Adipose tissue (tissue), 3 donors: Measurements from ENCODE around the gene PSAT1. TPM values are rescaled to one million over a fixed set of nuclear protein-coding genes. Genes with fewer than 3 reads are reported as not detected.

ENCODE experiments used
- H3K27ac ChIP-seq: one replicate; pipeline ENCODE4 v1.5.1; 2013; ENCODE audit warnings: low read depth, low read length
- WGBS, 3 donors: extraction: QIAGEN DNeasy Blood & Tissue Kit; methylation state at CpG; one replicate each; pipeline ENCODE4 v1.1.7; 2013; 5-methylcytosine and 5-hydroxymethylcytosine counted together
- polyA plus RNA-seq, 3 donors: library from polyadenylated mRNA; stranded (reverse); fragments of 200-250 nt; gene quantifications; one replicate each; pipeline ENCODE4 v1.2.3, GENCODE V29; 2013
- donor health status: healthy with polysubstance abuse.
- donor health status: Bipolar disorder and iron deficiency.
- donor health status: healthy.

Gene PSAT1
- polyA plus RNA-seq, 3 donors = 2.6 to 27.6 (median 6.9) TPM

- no peak overlapping the region for H3K27ac ChIP-seq
- 77 to 93% (median 85%) methylated on average over 6 of the region's 6 CpGs for WGBS, 3 donors
These were observed 12.1 kb downstream of the PSAT1 start for GRCh38 chr9:78309066-78309465.

DNA sequence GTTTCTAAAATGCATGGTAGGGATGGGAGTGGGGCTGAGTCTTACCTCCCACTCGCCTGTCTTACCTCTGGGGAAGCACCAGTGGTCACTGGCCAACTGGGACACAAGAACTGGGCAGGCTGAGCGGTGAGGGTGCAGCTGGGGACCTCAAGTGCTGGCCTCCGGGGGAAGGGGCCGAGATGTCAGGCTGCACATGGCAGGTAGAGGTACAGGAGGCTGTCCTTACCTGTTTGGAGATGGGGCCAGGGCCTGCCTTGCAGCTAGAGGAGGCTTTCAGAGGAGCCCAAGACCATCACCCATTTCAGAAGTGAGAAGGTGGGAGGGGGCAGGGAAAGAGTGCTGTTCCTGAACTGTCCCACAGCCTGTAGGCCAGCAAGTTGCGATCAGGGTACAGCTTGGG is 14.2 kb downstream of the PSAT1 start:
- WGBS, 3 donors = 87 to 94% (median 93%) methylated on average over 5 of the region's 5 CpGs
- no peak overlapping the region for H3K27ac ChIP-seq

- 51 to 92% (median 69%) methylated on average over 9 of the region's 9 CpGs for WGBS, 3 donors
- H3K27ac ChIP-seq = no peak overlapping the region
These were observed 15.1 kb downstream of the PSAT1 start for GRCh38 chr9:78311886-78312524.

DNA sequence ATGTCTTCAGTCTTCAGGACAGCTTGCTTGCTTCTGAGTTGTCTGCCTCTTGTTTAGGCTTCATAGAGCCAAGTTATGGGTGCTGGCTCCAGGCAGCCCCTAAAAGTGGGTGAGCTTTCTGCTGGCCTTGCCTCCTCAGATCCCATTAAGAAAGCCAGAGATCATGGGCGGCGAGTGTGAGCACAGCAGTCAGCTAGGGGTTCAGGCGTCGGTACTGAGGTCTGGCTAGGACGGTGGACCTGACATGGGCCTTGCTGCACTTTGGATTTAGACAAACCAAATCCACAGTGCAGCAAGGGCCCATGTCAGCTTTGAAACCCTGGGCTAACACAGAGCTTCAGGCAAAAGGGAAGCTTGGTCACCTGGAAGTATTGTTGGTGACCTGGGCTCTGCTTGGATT is 17.6 kb downstream of the PSAT1 start:
- no peak overlapping the region for H3K27ac ChIP-seq
- 83 to 94% (median 93%) methylated on average over 5 of the region's 5 CpGs for WGBS, 3 donors

- WGBS, 3 donors = 32 to 45% (median 45%) methylated on average over 8 of the region's 8 CpGs
- no peak overlapping the region for H3K27ac ChIP-seq
These were observed 18.3 kb downstream of the PSAT1 start for GRCh38 chr9:78314953-78315870.

DNA sequence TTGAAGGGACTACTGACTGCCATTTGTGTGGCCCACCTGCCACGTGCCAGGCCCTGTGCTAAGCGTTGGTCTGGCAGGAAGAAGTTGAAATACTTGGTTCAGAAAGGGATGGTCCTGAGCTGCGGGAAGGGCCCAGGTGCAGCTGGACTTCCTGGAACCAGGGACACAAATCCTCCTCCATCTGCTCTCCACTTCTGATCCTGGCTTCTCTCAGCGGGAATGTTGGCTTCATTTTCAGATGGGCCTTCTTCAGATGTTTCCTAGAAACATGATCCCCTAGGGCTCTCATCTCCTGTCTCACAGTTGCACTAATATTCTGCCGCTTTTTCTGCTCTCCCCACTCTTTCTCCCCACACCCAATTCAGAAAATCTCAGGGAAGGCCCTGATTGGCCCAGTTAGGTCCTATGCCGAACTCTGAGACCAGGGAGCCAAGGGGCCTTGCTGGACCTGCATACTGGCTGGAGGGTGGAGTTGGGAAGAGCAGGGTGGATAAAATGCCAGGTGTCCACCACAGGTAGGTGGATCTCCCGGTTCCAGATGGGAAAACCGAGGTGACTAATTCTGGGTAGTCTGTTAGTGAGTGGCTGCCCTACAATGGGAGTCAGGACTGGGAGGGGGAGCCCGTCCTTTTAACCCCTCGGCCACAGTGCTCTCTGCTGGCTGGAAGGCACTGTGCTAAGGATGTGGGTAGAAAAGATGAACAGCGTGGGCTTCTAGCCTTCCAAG is 19.4 kb downstream of the PSAT1 start:
- WGBS, 3 donors = 76 to 91% (median 89%) methylated on average over 11 of the region's 11 CpGs
- no peak overlapping the region for H3K27ac ChIP-seq

GRCh38 chr9:78319197-78320029 is 22.5 kb downstream of the PSAT1 start:
- H3K27ac ChIP-seq = no peak overlapping the region
- WGBS, 3 donors = 84 to 93% (median 88%) methylated on average over 6 of the region's 6 CpGs

DNA sequence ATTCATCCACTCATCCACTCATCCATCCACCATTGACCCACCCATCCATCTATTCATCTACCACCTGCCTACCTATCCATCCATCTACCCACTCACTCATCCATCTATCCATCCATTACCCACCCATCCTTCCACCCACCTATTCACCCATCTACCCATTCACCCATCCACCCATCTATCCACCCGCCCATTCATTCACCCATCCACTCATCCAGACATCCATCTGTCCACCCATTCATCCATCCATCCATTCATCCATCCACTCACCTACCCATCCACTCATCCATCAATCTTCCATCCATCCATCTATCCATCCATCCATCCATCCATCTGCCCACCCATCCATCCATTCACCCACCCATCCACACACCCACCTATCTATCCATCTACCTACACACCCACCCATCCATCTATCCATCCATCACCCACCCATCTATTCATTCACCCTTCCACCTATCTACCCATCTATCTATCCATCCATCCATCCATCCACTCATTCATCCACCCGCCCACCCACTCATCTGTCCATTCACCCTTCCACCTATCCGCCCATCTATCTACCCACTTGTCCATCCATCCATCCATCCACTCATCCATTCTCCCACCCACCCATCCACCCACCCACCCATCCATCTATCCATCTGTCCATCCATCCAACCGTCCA is 23.2 kb downstream of the PSAT1 start:
- WGBS, 3 donors = 72 to 95% (median 73%) methylated on average over 4 of the region's 4 CpGs
- H3K27ac ChIP-seq = no peak overlapping the region

GRCh38 chr9:78320875-78321496 is 24.1 kb downstream of the PSAT1 start:
- 83 to 93% (median 86%) methylated on average over 4 of the region's 4 CpGs for whole genome bisulfite sequencing, 3 donors
- H3K27ac ChIP-seq = no peak overlapping the region

DNA sequence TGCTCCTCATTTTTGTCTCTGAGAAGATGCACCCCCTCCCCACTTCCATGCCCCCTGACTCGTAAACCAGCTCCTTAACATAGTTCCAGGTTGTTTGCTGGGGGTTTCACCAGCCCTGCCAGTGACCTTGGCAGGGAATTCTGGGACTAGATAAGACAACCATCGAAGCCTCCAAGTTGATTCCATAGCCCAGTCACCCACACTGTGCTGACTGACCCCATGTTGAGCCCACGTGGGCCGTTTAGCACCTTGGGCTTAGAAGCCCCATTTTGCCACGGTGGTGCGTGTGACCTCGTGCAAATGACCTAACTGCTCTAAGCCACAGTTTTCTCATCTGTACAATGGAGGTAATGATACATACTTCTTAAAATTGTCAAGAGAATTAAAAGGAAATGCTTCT is 24.6 kb downstream of the PSAT1 start:
- 82 to 94% (median 89%) methylated on average over 7 of the region's 7 CpGs for WGBS, 3 donors

DNA sequence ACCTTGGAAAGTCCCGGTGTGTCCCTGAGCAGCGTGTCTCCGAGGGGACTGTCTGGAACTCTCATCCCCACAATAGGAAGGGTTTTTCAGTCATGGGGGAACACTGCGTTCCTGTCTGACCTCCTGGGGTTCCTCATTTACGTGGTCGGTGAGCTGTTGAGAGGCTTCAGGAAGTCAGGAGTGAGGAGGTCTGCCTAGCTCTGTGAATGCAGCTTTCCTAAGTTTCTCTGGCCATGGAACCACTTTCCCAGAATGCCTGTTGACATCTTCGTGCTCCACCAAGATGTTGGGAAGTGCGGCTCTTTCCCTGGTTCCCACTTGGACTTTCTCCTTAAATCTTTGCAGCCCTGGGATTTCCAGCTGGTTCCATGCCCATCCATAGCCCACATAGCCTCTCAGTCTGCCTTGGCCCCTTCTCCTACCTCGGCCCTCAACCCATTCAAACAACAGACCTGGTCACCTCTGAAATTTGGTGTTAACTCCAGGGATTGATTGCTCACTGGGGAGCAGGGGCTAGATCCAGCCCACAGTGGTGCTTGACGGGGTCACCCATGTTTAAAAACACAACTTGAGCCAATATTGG is 27.2 kb downstream of the PSAT1 start:
- WGBS, 3 donors = 74 to 80% (median 79%) methylated on average over 10 of the region's 10 CpGs
- H3K27ac ChIP-seq = no peak overlapping the region

More for the DNA sequence above, 24.6 kb downstream of the PSAT1 start:
- H3K27ac ChIP-seq = no peak overlapping the region

DNA sequence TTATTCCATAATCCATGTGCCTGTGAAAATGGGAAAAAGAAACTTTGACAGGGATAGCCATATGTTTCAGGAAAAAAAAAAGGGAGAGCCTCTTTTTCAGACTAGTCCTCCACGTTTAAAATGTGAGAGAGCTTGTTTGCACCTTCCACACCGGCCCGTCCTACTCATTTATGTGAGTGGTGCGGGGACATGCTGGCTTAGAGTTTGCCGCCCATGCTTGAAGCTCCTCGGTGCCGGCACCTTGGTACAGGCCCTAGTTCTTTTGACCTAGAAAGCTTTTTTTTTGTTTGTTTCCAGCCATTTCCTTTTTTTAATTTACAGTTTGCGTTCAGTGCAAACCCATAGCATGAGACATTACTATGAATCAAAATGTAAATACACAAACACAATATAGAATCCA is 27.8 kb downstream of the PSAT1 start:
- WGBS, 3 donors = 83 to 95% (median 95%) methylated on average over 8 of the region's 8 CpGs
- H3K27ac ChIP-seq = no peak overlapping the region

DNA sequence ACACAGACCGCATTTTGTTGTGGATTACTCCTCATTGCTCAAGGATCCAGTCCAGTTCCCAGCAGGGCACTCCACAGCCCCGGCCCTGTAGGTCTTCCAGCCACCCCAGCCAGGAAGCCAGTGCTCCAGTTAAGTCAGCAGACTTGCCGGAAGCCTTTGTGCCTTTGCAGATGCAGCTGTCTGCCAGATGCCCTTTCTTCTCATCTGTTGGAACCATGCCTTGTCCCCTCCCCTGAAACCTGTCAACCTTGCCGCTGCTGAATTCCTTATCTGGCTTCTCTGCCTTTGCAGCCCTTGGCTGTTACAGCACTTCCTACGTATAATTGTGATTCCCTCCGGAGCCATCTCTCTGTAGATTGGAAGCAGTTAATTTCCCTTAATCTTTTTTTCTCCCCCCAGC is 28.4 kb downstream of the PSAT1 start:
- WGBS, 3 donors = 17 to 21% (median 20%) methylated on average over 6 of the region's 6 CpGs
- no peak overlapping the region for H3K27ac ChIP-seq

DNA sequence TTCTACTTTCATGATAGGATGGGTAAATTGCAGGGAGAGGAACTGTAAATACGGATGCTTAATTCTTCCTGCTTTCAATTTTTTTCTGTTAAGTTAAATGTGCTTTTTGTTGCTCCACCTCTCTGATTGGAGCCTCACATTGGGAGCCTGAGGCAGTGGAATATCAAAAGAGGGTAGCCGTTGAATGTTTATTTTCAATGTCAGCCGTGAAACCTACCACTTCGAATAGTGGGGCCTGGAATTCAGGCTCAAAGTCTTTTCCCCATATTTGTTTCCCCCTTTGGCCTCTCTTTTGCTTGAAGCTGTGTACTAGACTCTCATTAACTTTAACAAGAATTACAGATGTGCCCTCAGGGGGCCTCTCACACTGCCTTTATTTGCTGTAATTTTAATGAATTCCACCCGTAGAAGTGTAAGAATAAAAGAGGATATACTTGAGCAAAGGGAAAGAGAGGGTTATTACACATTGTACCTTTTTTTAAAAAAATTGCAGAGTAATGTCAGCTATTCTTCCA is 29.0 kb downstream of the PSAT1 start:
- no peak overlapping the region for H3K27ac ChIP-seq
- 62 to 73% (median 67%) methylated on average over 5 of the region's 5 CpGs for WGBS, 3 donors

- WGBS, 3 donors = 95 to 98% (median 95%) methylated on average over 2 of the region's 2 CpGs
- H3K27ac ChIP-seq = no peak overlapping the region
These were observed 29.6 kb downstream of the PSAT1 start for GRCh38 chr9:78326564-78326963.

DNA sequence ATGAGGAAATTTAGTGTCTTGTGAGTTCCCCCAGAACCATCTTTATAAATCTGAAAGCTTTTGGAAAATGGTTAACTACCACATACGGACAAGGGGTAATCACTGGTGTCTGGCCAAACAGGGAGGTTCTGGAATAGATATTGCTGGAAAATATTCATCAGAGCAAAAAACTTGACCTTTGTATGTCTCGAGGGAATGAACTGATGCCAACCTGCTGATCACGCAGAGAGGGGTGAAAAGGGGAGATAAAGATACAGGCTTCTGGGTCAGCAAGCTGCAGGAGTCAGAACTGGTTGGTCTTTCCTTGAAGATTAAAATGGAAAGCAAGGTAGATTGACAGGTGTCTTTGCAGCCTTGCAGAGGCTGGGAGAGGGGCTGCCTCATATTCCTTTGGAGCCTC is 35.5 kb downstream of the PSAT1 start:
- 45 to 76% (median 74%) methylated on average over 3 of the region's 3 CpGs for WGBS, 3 donors
- no peak overlapping the region for H3K27ac ChIP-seq

DNA sequence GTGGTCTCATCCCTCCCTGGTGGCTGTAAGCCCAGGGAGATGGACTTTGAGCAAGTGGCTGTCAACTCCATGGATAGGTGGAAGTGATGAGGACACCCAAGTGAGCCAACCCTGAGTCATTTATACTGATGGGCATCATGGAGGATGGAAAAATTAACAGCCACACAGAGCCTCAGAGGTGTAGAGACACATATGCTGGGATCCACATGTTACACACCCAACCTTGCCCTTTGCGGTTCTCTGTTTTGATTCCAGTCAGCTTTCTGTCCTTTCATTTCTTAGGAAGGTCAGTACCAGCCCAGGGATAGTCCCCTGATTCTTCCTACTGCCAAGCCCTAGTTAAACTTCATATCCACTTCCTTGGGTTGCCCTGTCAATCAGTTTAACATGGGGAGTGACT is 51.9 kb downstream of the PSAT1 start:
- 91 to 100% (median 100%) methylated on average over 1 of the region's 1 CpG for WGBS, 3 donors
- no peak overlapping the region for H3K27ac ChIP-seq
